GM12878 (cell line): ENCODE results near the gene MYOD1. TPM values are rescaled to one million over a fixed set of nuclear protein-coding genes. Genes with fewer than 3 reads are reported as not detected.

ENCODE experiments used
- ATAC-seq: fragments of 200-7000 bp; cut with Tn5 transposase; 3 replicates; pipeline ENCODE4 v1.9.1; 2020; ENCODE audit warnings: mild to moderate bottlenecking, moderate library complexity
- BruUV-seq: library from RNA; stranded (reverse); fragments of 400-500 nt; replicated peaks from 2 replicates; lab custom pipeline; 2021; lab: Mats Ljungman, UMichigan
- CTCF ChIA-PET: fragments of 300-600 bp; sonication (Branson Sonifier 250); formaldehyde crosslinking; extraction: SDS; loops from one replicate; lab custom pipeline; 2021; ENCODE audit warnings: inconsistent platforms; lab: Yijun Ruan, JAX
- POLR2A ChIA-PET: fragments of 350-600 bp; formaldehyde crosslinking; extraction: SDS; loops from one replicate; lab custom pipeline; 2021; ENCODE audit warnings: inconsistent platforms; lab: Charles Lee
- RAD21 ChIA-PET: fragments of 300-600 bp; sonication (Branson Sonifier 250); formaldehyde crosslinking; loops from one replicate; lab custom pipeline; 2023; ENCODE audit warnings: antibody characterized with exemption; ENCODE audit not compliant: unreplicated experiment; lab: Charles Lee
- SMC1A ChIA-PET: fragments of 300-600 bp; sonication (Branson Sonifier 250); formaldehyde crosslinking; loops from one replicate; lab custom pipeline; 2023; ENCODE audit not compliant: unreplicated experiment, uncharacterized antibody; lab: Charles Lee
- DNase-seq: peaks from one replicate; pipeline ENCODE4 v3.0.0-alpha.2; 2011; ENCODE audit warnings: low read depth, low spot score
- FAIRE-seq: peaks from 3 replicates; lab custom pipeline; 2011; peaks lifted over from hg19 to GRCh38; lab: Jason Lieb, UNC
- H2AFZ ChIP-seq: 2 replicates; pipeline ENCODE4 v1.6.0; 2011; ENCODE audit warnings: low read depth, low read length, control low read depth; ENCODE audit not compliant: control insufficient read depth
- H3K27ac ChIP-seq: 2 replicates; pipeline ENCODE4 v1.5.1; 2011; ENCODE audit warnings: control low read depth; ENCODE audit not compliant: control insufficient read depth, insufficient read depth
- H3K27me3 ChIP-seq, 2 experiments: replicated peaks in 1 of 2; 2 replicates each; pipeline versions ENCODE4 v1.6.0 to v1.6.1; 2011; ENCODE audit warnings: low read length in 1 of 2; ENCODE audit not compliant: control insufficient read depth in 2 of 2, insufficient read depth in 2 of 2
- H3K36me3 ChIP-seq, 2 experiments: 2 replicates each; pipeline ENCODE4 v1.5.1; 2011; ENCODE audit warnings: low read length in 1 of 2; ENCODE audit not compliant: control insufficient read depth in 2 of 2, insufficient read depth in 2 of 2
- H3K4me1 ChIP-seq: 2 replicates; pipeline ENCODE4 v1.6.1; 2011; ENCODE audit warnings: mild to moderate bottlenecking, low read length, moderate library complexity, mixed read lengths; ENCODE audit not compliant: control insufficient read depth, insufficient read depth
- H3K4me2 ChIP-seq: 2 replicates; pipeline ENCODE4 v1.6.0; 2011; ENCODE audit warnings: control low read depth; ENCODE audit not compliant: control insufficient read depth, insufficient read depth
- H3K4me3 ChIP-seq: fragments of 200-600 bp; sonication (generic); 2 replicates; pipeline ENCODE4 v1.5.1; 2016
- H3K79me2 ChIP-seq: 2 replicates; pipeline ENCODE4 v1.6.0; 2011; ENCODE audit warnings: low read length; ENCODE audit not compliant: control insufficient read depth, insufficient read depth
- H3K9ac ChIP-seq: 2 replicates; pipeline ENCODE4 v1.8.0; 2011; ENCODE audit warnings: low read length, control low read depth, mixed read lengths; ENCODE audit not compliant: control insufficient read depth, insufficient read depth
- H3K9me3 ChIP-seq: replicated peaks from 3 replicates; pipeline ENCODE4 v1.5.1; 2011; ENCODE audit warnings: mild to moderate bottlenecking, low read length; ENCODE audit not compliant: control insufficient read depth, insufficient read depth
- H4K20me1 ChIP-seq: 2 replicates; pipeline ENCODE4 v1.6.0; 2011; ENCODE audit not compliant: control insufficient read depth, insufficient read depth
- ATF3 ChIP-seq: IDR thresholded peaks from 2 replicates; pipeline ENCODE4 v1.6.1; 2011; ENCODE audit warnings: low read depth, mild to moderate bottlenecking, low read length, moderate library complexity, borderline replicate concordance; ENCODE audit errors: extremely low read depth
- BACH1 ChIP-seq: fragments of 450-650 bp; IDR thresholded peaks from 2 replicates; pipeline ENCODE4 v1.6.1; 2017; ENCODE audit warnings: mild to moderate bottlenecking, borderline replicate concordance
- BMI1 ChIP-seq: fragments of 450-650 bp; IDR thresholded peaks from 2 replicates; pipeline ENCODE4 v1.6.1; 2016; ENCODE audit warnings: mild to moderate bottlenecking, moderate library complexity, borderline replicate concordance
- CBFB ChIP-seq: IDR thresholded peaks from 2 replicates; pipeline ENCODE4 v1.6.1; 2016; ENCODE audit warnings: antibody characterized with exemption, low read depth
- CBX5 ChIP-seq: sonication (generic); IDR thresholded peaks from 2 replicates; pipeline ENCODE4 v1.6.1; 2016; ENCODE audit warnings: low read depth, moderate library complexity, mild to moderate bottlenecking, inconsistent platforms
- EZH2 ChIP-seq: IDR thresholded peaks from 2 replicates; pipeline ENCODE4 v1.6.1; 2012; ENCODE audit warnings: low read depth, mild to moderate bottlenecking, control low read depth, inconsistent platforms, low read length, borderline replicate concordance; ENCODE audit not compliant: control insufficient read depth
- FOXK2 ChIP-seq: fragments of 450-650 bp; IDR thresholded peaks from 2 replicates; pipeline ENCODE4 v1.6.1; 2017; ENCODE audit warnings: mild to moderate bottlenecking, moderate library complexity
- IRF3 ChIP-seq: fragments of 450-650 bp; IDR thresholded peaks from 2 replicates; pipeline ENCODE4 v1.6.1; 2014; ENCODE audit warnings: mild to moderate bottlenecking
- LARP7 ChIP-seq: fragments of 450-650 bp; IDR thresholded peaks from 2 replicates; pipeline ENCODE4 v1.6.1; 2017; ENCODE audit warnings: mild to moderate bottlenecking
- NFXL1 ChIP-seq: fragments of 450-650 bp; IDR thresholded peaks from 2 replicates; pipeline ENCODE4 v1.6.1; 2017; ENCODE audit warnings: antibody characterized with exemption, mild to moderate bottlenecking, borderline replicate concordance
- SIN3A ChIP-seq: IDR thresholded peaks from 2 replicates; pipeline ENCODE4 v1.6.1; 2012; ENCODE audit warnings: low read depth, low read length, improper control_type of control experiment
- SREBF2 ChIP-seq: IDR thresholded peaks from 2 replicates; pipeline ENCODE4 v1.6.1; 2012; ENCODE audit warnings: mild to moderate bottlenecking, low read length
- SRF ChIP-seq, 2 experiments: IDR thresholded peaks; 2 replicates each; pipeline ENCODE4 v1.6.1; 2011; ENCODE audit warnings: low read depth in 2 of 2, low read length in 2 of 2, mild to moderate bottlenecking in 1 of 2, moderate library complexity in 1 of 2
- TCF7 ChIP-seq: IDR thresholded peaks from 2 replicates; pipeline ENCODE4 v1.6.1; 2014; ENCODE audit warnings: antibody characterized with exemption, borderline replicate concordance
- USF1 ChIP-seq: IDR thresholded peaks from 2 replicates; pipeline ENCODE4 v1.6.1; 2011; ENCODE audit warnings: borderline replicate concordance, low read depth, mild to moderate bottlenecking, moderate library complexity, mixed read lengths, low read length; ENCODE audit not compliant: insufficient read depth; ENCODE audit errors: extremely low read length
- WRNIP1 ChIP-seq: IDR thresholded peaks from 2 replicates; pipeline ENCODE4 v1.6.1; 2011; ENCODE audit warnings: low read depth, low read length, improper control_type of control experiment, borderline replicate concordance
- WGBS: methylation state at CpG from one replicate; pipeline ENCODE4 v1.1.6; 2016; ENCODE audit warnings: low lambda C conversion rate; ENCODE audit not compliant: insufficient replicate concordance, insufficient coverage; ENCODE audit errors: missing lambda C conversion rate; 5-methylcytosine and 5-hydroxymethylcytosine counted together
- in situ Hi-C: fragments of 300-500 bp; cut with MboI; formaldehyde crosslinking; loops from 9 replicates; pipeline ENCODE4 v1.14.3; 2018; ENCODE audit warnings: mixed read lengths
- intact Hi-C: fragments of 100-400 bp; cut with micrococcal nuclease; formaldehyde crosslinking; loops from one replicate; pipeline ENCODE4 v1.14.2; 2022; ENCODE audit not compliant: unreplicated experiment
- polyA plus RNA-seq, 11 experiments: library from polyadenylated mRNA; depleted of rRNA in 4 of 11; unstranded in 6 of 11; stranded (reverse) in 5 of 11; fragments of >200 nt; fragmentation: Nextera tagmentation in 4 of 11; fragmentation: Illumina TruSeq in 1 of 11; extraction: Ambion mirVana in 4 of 11; extraction: Trizol in 1 of 11; gene quantifications; 1 replicate in 1 of 11; 2 replicates in 10 of 11; pipeline versions ENCODE4 v1.2.1 to v1.2.3, GENCODE V29; 2011 to 2016; ENCODE audit warnings: inconsistent platforms in 2 of 11, missing spikeins in 2 of 11, low read depth in 1 of 11
- total RNA-seq, 4 experiments: library from RNA; depleted of rRNA in 3 of 4; stranded (reverse); fragments of >200 nt in 3 of 4; fragmentation: Illumina TruSeq in 1 of 4; extraction: Trizol in 1 of 4; gene quantifications; 2 replicates each; pipeline versions ENCODE4 v1.2.1 to v1.2.3, GENCODE V29; 2013 to 2021

MYOD1 gene
- total and polyA plus RNA-seq, 10 of the 15 experiments (the other 5 are each of a cell fraction or from before 2014, with no cell fraction given) = not detected

- no peaks in the 10 kb centered on the region for H3K4me1 ChIP-seq
- no TSS peak for BruUV-seq
- no peak for ATAC-seq
- ChIA-PET RAD21 (no interaction called here), SMC1A (interaction anchor here (1.0 kb wide), 1 partner anchor 16 kb away, joined by 4 read pairs; no protein-coding TSS in a partner anchor), CTCF (no interaction called here), POLR2A (no interaction called here)
- in situ Hi-C loops = no loop called here
- DNase-seq = no peak
- no peak overlapping the region for H2AFZ ChIP-seq
- H3K36me3 ChIP-seq = no peaks in the 10 kb centered on the region
- H3K4me2 ChIP-seq = no peak overlapping the region
- no peak overlapping the region for H3K27ac ChIP-seq
- no peaks in the 10 kb centered on the region for H4K20me1 ChIP-seq
- H3K4me3 ChIP-seq = no peak overlapping the region
- TF ChIP-seq NFXL1 (no peak), BACH1 (no peak), EZH2 (no peak), SIN3A (no peak), IRF3 (no peak), USF1 (no peak), CBFB (no peak), SRF (IDR thresholded peaks at IDR 0.05; ENCODE audit: low read depth in 2 of 2, low read length in 2 of 2) (no peak), SREBF2 (no peak), LARP7 (no peak), WRNIP1 (no peak), ATF3 (no peak), CBX5 (no peak), FOXK2 (no peak), BMI1 (no peak), TCF7 (no peak)
- intact Hi-C loops = no loop called here
- H3K9ac ChIP-seq = no peak overlapping the region
- no peak for FAIRE-seq
- no peaks in the 10 kb centered on the region for H3K79me2 ChIP-seq
- no peaks in the 10 kb centered on the region for H3K9me3 ChIP-seq
- 11% methylated on average over 8 of the region's 8 CpGs for WGBS
- H3K27me3 ChIP-seq = peaks cover 2 to 5% of the 10 kb centered on the region in 2 experiments; a peak in 2 of 4 replicates
Observed at GRCh38 chr11:17714356-17714854, 5.0 kb upstream of the MYOD1 start.
